Trophoblast cell (in vitro differentiated cells and primary cell): ENCODE measurements around the gene SNTG2.

Experiments
- DNase-seq, 2 donors: peaks; one replicate each; pipeline ENCODE4 v3.0.0-alpha.2; 2016
- H2AFZ ChIP-seq: 2 replicates; pipeline ENCODE4 v1.6.1; 2013; ENCODE audit warnings: low read length, moderate library complexity, mild to moderate bottlenecking; ENCODE audit not compliant: insufficient read depth, poor library complexity
- H2AK5ac ChIP-seq: 2 replicates; pipeline ENCODE4 v1.6.1; 2013; ENCODE audit warnings: mild to moderate bottlenecking, low read length
- H2BK120ac ChIP-seq: 2 replicates; pipeline ENCODE4 v1.6.1; 2013; ENCODE audit warnings: low read length, mild to moderate bottlenecking, moderate library complexity; ENCODE audit not compliant: insufficient read depth, poor library complexity
- H2BK12ac ChIP-seq: 2 replicates; pipeline ENCODE4 v1.6.1; 2013; ENCODE audit warnings: mild to moderate bottlenecking, low read length, moderate library complexity
- H2BK5ac ChIP-seq: 2 replicates; pipeline ENCODE4 v1.6.1; 2013; ENCODE audit warnings: low read length, low read depth, moderate library complexity, mild to moderate bottlenecking; ENCODE audit not compliant: poor library complexity
- H3K14ac ChIP-seq: 2 replicates; pipeline ENCODE4 v1.6.1; 2013; ENCODE audit warnings: mild to moderate bottlenecking, low read length
- H3K18ac ChIP-seq: 2 replicates; pipeline ENCODE4 v1.6.1; 2013; ENCODE audit warnings: mild to moderate bottlenecking, low read length
- H3K23ac ChIP-seq: 2 replicates; pipeline ENCODE4 v1.6.1; 2013; ENCODE audit warnings: low read length
- H3K27ac ChIP-seq: 2 replicates; pipeline ENCODE4 v1.5.1; 2013; ENCODE audit warnings: low read depth, mild to moderate bottlenecking, inconsistent platforms, low read length, moderate library complexity
- H3K27me3 ChIP-seq: 2 replicates; pipeline ENCODE4 v1.6.1; 2013; ENCODE audit warnings: inconsistent platforms, mild to moderate bottlenecking, low read length, moderate library complexity; ENCODE audit not compliant: insufficient read depth
- H3K36me3 ChIP-seq, 2 experiments: 1 replicate in 1 of 2; 2 replicates in 1 of 2; pipeline ENCODE4 v1.6.1; 2013; ENCODE audit warnings: low read length in 2 of 2, mild to moderate bottlenecking in 2 of 2, moderate library complexity in 1 of 2; ENCODE audit not compliant: insufficient read depth in 2 of 2, control insufficient read depth in 1 of 2
- H3K4ac ChIP-seq: 2 replicates; pipeline ENCODE4 v1.6.1; 2013; ENCODE audit warnings: low read depth, mild to moderate bottlenecking, low read length, moderate library complexity
- H3K4me1 ChIP-seq, 2 experiments: 1 replicate in 1 of 2; 2 replicates in 1 of 2; pipeline ENCODE4 v1.6.1; 2013; ENCODE audit warnings: low read length in 2 of 2, mild to moderate bottlenecking in 2 of 2, moderate library complexity in 1 of 2; ENCODE audit not compliant: insufficient read depth in 2 of 2, control insufficient read depth in 1 of 2
- H3K4me2 ChIP-seq: 2 replicates; pipeline ENCODE4 v1.6.1; 2013; ENCODE audit warnings: inconsistent platforms, mild to moderate bottlenecking, low read length, moderate library complexity
- H3K4me3 ChIP-seq: 2 replicates; pipeline ENCODE4 v1.5.1; 2013; ENCODE audit warnings: mild to moderate bottlenecking, low read depth, low read length, inconsistent platforms
- H3K79me1 ChIP-seq: one replicate; pipeline ENCODE4 v1.6.1; 2013; ENCODE audit warnings: low read length
- H3K79me2 ChIP-seq: 2 replicates; pipeline ENCODE4 v1.6.1; 2013; ENCODE audit warnings: low read length, mild to moderate bottlenecking; ENCODE audit not compliant: control insufficient read depth, insufficient read depth, poor library complexity
- H3K9ac ChIP-seq: 2 replicates; pipeline ENCODE4 v1.6.1; 2013; ENCODE audit warnings: mild to moderate bottlenecking, low read length
- H3K9me3 ChIP-seq: 2 replicates; pipeline ENCODE4 v1.6.1; 2013; ENCODE audit warnings: low read depth, mild to moderate bottlenecking, control low read depth, inconsistent platforms, low read length; ENCODE audit not compliant: insufficient read depth
- H4K12ac ChIP-seq: 2 replicates; pipeline ENCODE4 v1.6.1; 2013; ENCODE audit warnings: low read depth, mild to moderate bottlenecking, low read length, moderate library complexity
- H4K8ac ChIP-seq: 2 replicates; pipeline ENCODE4 v1.6.1; 2013; ENCODE audit warnings: low read depth, mild to moderate bottlenecking, low read length, moderate library complexity
- H4K91ac ChIP-seq: one replicate; pipeline ENCODE4 v1.6.1; 2013; ENCODE audit warnings: low read depth, mild to moderate bottlenecking, low read length, moderate library complexity
- WGBS: extraction: QIAGEN DNeasy Blood & Tissue Kit; methylation state at CpG from one replicate; pipeline ENCODE4 v1.1.7; 2013; ENCODE audit warnings: missing lambda C conversion rate; ENCODE audit not compliant: insufficient read length, insufficient coverage; ENCODE audit errors: extremely low coverage; 5-methylcytosine and 5-hydroxymethylcytosine counted together

SNTG2 gene

GRCh38 chr2:1193801-1194200 lies 243.2 kb downstream of the SNTG2 start:
- no peak overlapping the region for H2BK120ac ChIP-seq
- no peak overlapping the region for H3K4me2 ChIP-seq
- H2AK5ac ChIP-seq: no peak overlapping the region
- H3K79me1 ChIP-seq: no peaks in the 10 kb centered on the region
- no CpG with 5 or more reads among the region's 2 CpGs for WGBS
- no peak overlapping the region for H4K8ac ChIP-seq
- no peak overlapping the region for H3K27ac ChIP-seq
- no peak overlapping the region for H2BK5ac ChIP-seq
- no peak for DNase-seq
- no peak overlapping the region for H3K9ac ChIP-seq
- no peak overlapping the region for H3K14ac ChIP-seq
- H2AFZ ChIP-seq: no peak overlapping the region
- no peaks in the 10 kb centered on the region for H3K79me2 ChIP-seq
- H3K23ac ChIP-seq: no peak overlapping the region
- no peak overlapping the region for H2BK12ac ChIP-seq
- no peaks in the 10 kb centered on the region for H3K4me1 ChIP-seq
- no peak overlapping the region for H3K18ac ChIP-seq
- H3K27me3 ChIP-seq: no peaks in the 10 kb centered on the region
- H4K91ac ChIP-seq: no peak overlapping the region
- H3K4me3 ChIP-seq: no peak overlapping the region
- H3K9me3 ChIP-seq: no peaks in the 10 kb centered on the region
- H3K36me3 ChIP-seq: no peaks in the 10 kb centered on the region
- no peak overlapping the region for H4K12ac ChIP-seq
- H3K4ac ChIP-seq: no peak overlapping the region

- H4K8ac ChIP-seq: no peak overlapping the region
These were observed 253.1 kb downstream of the SNTG2 start for GRCh38 chr2:1203772-1204171.

GRCh38 chr2:1205853-1206252 lies 255.2 kb downstream of the SNTG2 start:
- H3K9ac ChIP-seq: no peak overlapping the region
- H2BK5ac ChIP-seq: no peak overlapping the region
- no peaks in the 10 kb centered on the region for H3K36me3 ChIP-seq
- no peaks in the 10 kb centered on the region for H3K4me1 ChIP-seq
- H2BK120ac ChIP-seq: no peak overlapping the region
- H3K4ac ChIP-seq: no peak overlapping the region
- H2BK12ac ChIP-seq: no peak overlapping the region
- H3K79me1 ChIP-seq: no peaks in the 10 kb centered on the region
- no peak overlapping the region for H2AK5ac ChIP-seq
- H3K18ac ChIP-seq: no peak overlapping the region
- no peak overlapping the region for H2AFZ ChIP-seq
- no peak for DNase-seq
- H3K14ac ChIP-seq: no peak overlapping the region
- no peak overlapping the region for H4K8ac ChIP-seq
- no peak overlapping the region for H3K4me2 ChIP-seq
- H3K4me3 ChIP-seq: no peak overlapping the region
- H3K27ac ChIP-seq: no peak overlapping the region
- H3K27me3 ChIP-seq: no peaks in the 10 kb centered on the region
- no peak overlapping the region for H3K23ac ChIP-seq
- H4K91ac ChIP-seq: no peak overlapping the region
- no peak overlapping the region for H4K12ac ChIP-seq
- H3K79me2 ChIP-seq: no peaks in the 10 kb centered on the region
- no peaks in the 10 kb centered on the region for H3K9me3 ChIP-seq
- no CpG with 5 or more reads among the region's 3 CpGs for WGBS

More at GRCh38 chr2:1203772-1204171, 253.1 kb downstream of the SNTG2 start:
- no peak overlapping the region for H2BK12ac ChIP-seq
- H4K91ac ChIP-seq: no peak overlapping the region
- no peak overlapping the region for H3K27ac ChIP-seq
- H3K9ac ChIP-seq: no peak overlapping the region
- H3K79me2 ChIP-seq: no peaks in the 10 kb centered on the region
- H3K4me3 ChIP-seq: no peak overlapping the region
- H3K4me2 ChIP-seq: no peak overlapping the region
- H2BK5ac ChIP-seq: no peak overlapping the region
- no peak overlapping the region for H3K14ac ChIP-seq
- no peaks in the 10 kb centered on the region for H3K4me1 ChIP-seq
- H3K4ac ChIP-seq: no peak overlapping the region
- no peak overlapping the region for H4K12ac ChIP-seq
- H2AK5ac ChIP-seq: no peak overlapping the region
- H3K79me1 ChIP-seq: no peaks in the 10 kb centered on the region
- H3K27me3 ChIP-seq: no peaks in the 10 kb centered on the region
- H3K36me3 ChIP-seq: no peaks in the 10 kb centered on the region
- no CpG with 5 or more reads among the region's 6 CpGs for WGBS
- no peak overlapping the region for H3K23ac ChIP-seq
- no peak for DNase-seq
- H2AFZ ChIP-seq: no peak overlapping the region
- no peak overlapping the region for H2BK120ac ChIP-seq
- H3K18ac ChIP-seq: no peak overlapping the region
- H3K9me3 ChIP-seq: no peaks in the 10 kb centered on the region

GRCh38 chr2:1207962-1208510 lies 257.4 kb downstream of the SNTG2 start:
- Histone ChIP-seq H3K79me2 (no peaks in the 10 kb centered on the region), H2AK5ac (no peak overlapping the region), H4K91ac (no peak overlapping the region), H3K23ac (no peak overlapping the region), H4K12ac (no peak overlapping the region), H3K9me3 (no peaks in the 10 kb centered on the region), H2BK120ac (no peak overlapping the region), H3K4me2 (no peak overlapping the region), H3K4me3 (no peak overlapping the region), H3K4ac (no peak overlapping the region), H3K36me3 (no peaks in the 10 kb centered on the region), H3K4me1 (no peaks in the 10 kb centered on the region), H3K79me1 (no peaks in the 10 kb centered on the region), H2BK12ac (no peak overlapping the region), H4K8ac (no peak overlapping the region), H3K9ac (no peak overlapping the region), H3K18ac (no peak overlapping the region), H2BK5ac (no peak overlapping the region), H3K27ac (no peak overlapping the region), H2AFZ (no peak overlapping the region), H3K14ac (no peak overlapping the region), H3K27me3 (no peaks in the 10 kb centered on the region)
- no peak for DNase-seq
- WGBS: no CpG with 5 or more reads among the region's 20 CpGs
